ENCODE results near the gene PLXNA3. TPM values are rescaled to one million over a fixed set of nuclear protein-coding genes. Genes with fewer than 3 reads are reported as not detected.

The PLXNA3 gene
- total and polyA plus RNA-seq, 10 of the 15 experiments (the other 5 are each of a cell fraction or from before 2014, with no cell fraction given), result 0.26 to 26.8 (median 3.4) TPM

DNA sequence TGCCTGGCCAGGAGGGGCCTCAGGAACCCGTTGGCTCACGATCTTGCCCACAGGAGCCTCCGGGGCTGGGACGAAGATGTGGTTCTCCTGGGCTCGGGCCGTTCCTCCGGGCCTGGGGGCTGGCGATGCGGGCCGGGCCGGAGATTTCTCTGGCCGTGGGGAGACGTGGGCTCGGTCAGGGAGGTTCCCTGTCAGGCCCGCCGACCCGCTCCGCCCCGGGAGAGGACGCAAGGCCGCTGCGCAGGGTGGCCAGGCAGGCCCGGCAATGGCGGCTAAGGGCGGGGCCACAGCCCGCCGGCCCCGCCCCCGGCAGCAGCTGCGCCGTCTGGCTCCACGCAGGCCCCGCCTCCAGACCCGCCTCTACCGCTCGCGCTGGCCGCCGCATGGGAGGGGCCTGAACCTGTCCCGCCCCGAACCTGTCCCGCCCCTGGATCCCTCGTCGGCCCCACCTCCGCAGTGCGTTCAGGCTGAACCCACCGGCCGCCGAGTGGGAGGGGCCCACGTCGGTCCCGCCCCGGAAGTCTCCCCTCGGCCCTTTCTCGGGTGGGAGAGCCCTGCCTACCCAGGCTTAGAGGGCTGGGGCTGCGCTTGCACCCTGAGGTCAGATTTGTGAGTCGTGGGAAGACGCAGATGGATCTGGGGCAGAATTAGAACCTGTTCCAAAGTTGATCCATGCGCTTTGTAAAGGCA lies 58.0 kb downstream of the PLXNA3 start, which contains the start of gene FAM3A:
FAM3A (minus strand) TSS at position 267 of the 690 bp plus-strand sequence. CDS start 460 bp downstream, outside the sequence.
- no peaks in the 10 kb centered on the region for H3K36me3 ChIP-seq (ENCODE audit: control insufficient read depth in 2 of 2, insufficient read depth in 2 of 2, low read length in 1 of 2)
- H3K9ac ChIP-seq (ENCODE audit: control insufficient read depth, insufficient read depth, low read length), result peak within 1 kb of the TSS; percentile 83
- FAIRE-seq (peak; percentile 18), DNase-seq (ENCODE audit: low read depth, low spot score) (peak; percentile 52), ATAC-seq (peak; percentile 96)
- peak within 1 kb of the TSS; percentile 79 for H3K4me2 ChIP-seq (ENCODE audit: control insufficient read depth, insufficient read depth)
- H3K79me2 ChIP-seq (ENCODE audit: control insufficient read depth, insufficient read depth, low read length), result no peaks in the 10 kb centered on the region; the same call in none of the 2 replicates
- no peaks in the 10 kb centered on the region for H3K27me3 ChIP-seq (replicated peaks in 1 of 2; ENCODE audit: control insufficient read depth in 2 of 2, insufficient read depth in 2 of 2, low read length in 1 of 2)
- peak within 1 kb of the TSS; percentile 72 for H3K27ac ChIP-seq (ENCODE audit: control insufficient read depth, insufficient read depth)
- H3K4me1 ChIP-seq (ENCODE audit: control insufficient read depth, insufficient read depth, low read length), result no peaks in the 10 kb centered on the region
- ChIA-PET CTCF (interaction anchor here (1.1 to 2.1 kb wide), 2 partner anchors 11 to 19 kb away, joined by 3 to 8 read pairs; no protein-coding TSS in a partner anchor), SMC1A (ENCODE audit: uncharacterized antibody, unreplicated experiment) (interaction anchor here (0.6 to 1.5 kb wide), 3 partner anchors 11 to 26 kb away, joined by 3 to 7 read pairs (median 4); partner anchors contain the start of gene SLC10A3), RAD21 (ENCODE audit: unreplicated experiment) (interaction anchor here (0.7 to 1.4 kb wide), 2 partner anchors 26 to 32 kb away, joined by 4 to 5 read pairs; partner anchors contain the start of gene SLC10A3), POLR2A (interaction anchor here (0.9 to 2.4 kb wide), 6 partner anchors 11 to 119 kb away, joined by 3 to 12 read pairs (median 4); partner anchors contain the start of genes LAGE3, RPL10 and SLC10A3)
- no peaks in the 10 kb centered on the region for H4K20me1 ChIP-seq (ENCODE audit: control insufficient read depth, insufficient read depth)
- H3K4me3 ChIP-seq, result peak within 1 kb of the TSS; percentile 78
- intact Hi-C loops (cut with micrococcal nuclease; ENCODE audit: unreplicated experiment) (loop anchor here (5.0 kb wide), 1 partner anchor 39 kb away; the partner anchor contains the start of gene LAGE3), in situ Hi-C loops (cut with MboI) (no loop called here)
- BruUV-seq (replicated peaks), result no TSS peak
- peak within 1 kb of the TSS; percentile 83 for H2AFZ ChIP-seq (ENCODE audit: control insufficient read depth, low read depth, low read length)
- 39% methylated on average over 39 of the region's 59 CpGs for WGBS (ENCODE audit: insufficient coverage, insufficient replicate concordance, low lambda C conversion rate, missing lambda C conversion rate)
- no peaks in the 10 kb centered on the region; the same call in 2 of the 3 replicates for H3K9me3 ChIP-seq (replicated peaks; ENCODE audit: control insufficient read depth, insufficient read depth, low read length)
- peak; percentile 11; the same call in 1 of the 2 replicates for TF ChIP-seq MXI1 (IDR thresholded peaks at IDR 0.05; ENCODE audit: low read depth, low read length)
- TF ChIP-seq, protein P1, sequence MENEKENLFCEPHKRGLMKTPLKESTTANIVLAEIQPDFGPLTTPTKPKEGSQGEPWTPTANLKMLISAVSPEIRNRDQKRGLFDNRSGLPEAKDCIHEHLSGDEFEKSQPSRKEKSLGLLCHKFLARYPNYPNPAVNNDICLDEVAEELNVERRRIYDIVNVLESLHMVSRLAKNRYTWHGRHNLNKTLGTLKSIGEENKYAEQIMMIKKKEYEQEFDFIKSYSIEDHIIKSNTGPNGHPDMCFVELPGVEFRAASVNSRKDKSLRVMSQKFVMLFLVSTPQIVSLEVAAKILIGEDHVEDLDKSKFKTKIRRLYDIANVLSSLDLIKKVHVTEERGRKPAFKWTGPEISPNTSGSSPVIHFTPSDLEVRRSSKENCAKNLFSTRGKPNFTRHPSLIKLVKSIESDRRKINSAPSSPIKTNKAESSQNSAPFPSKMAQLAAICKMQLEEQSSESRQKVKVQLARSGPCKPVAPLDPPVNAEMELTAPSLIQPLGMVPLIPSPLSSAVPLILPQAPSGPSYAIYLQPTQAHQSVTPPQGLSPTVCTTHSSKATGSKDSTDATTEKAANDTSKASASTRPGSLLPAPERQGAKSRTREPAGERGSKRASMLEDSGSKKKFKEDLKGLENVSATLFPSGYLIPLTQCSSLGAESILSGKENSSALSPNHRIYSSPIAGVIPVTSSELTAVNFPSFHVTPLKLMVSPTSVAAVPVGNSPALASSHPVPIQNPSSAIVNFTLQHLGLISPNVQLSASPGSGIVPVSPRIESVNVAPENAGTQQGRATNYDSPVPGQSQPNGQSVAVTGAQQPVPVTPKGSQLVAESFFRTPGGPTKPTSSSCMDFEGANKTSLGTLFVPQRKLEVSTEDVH (IDR thresholded peaks at IDR 0.05; ENCODE audit: low read depth, partially characterized antibody), result no peak
- TF ChIP-seq, protein P2, sequence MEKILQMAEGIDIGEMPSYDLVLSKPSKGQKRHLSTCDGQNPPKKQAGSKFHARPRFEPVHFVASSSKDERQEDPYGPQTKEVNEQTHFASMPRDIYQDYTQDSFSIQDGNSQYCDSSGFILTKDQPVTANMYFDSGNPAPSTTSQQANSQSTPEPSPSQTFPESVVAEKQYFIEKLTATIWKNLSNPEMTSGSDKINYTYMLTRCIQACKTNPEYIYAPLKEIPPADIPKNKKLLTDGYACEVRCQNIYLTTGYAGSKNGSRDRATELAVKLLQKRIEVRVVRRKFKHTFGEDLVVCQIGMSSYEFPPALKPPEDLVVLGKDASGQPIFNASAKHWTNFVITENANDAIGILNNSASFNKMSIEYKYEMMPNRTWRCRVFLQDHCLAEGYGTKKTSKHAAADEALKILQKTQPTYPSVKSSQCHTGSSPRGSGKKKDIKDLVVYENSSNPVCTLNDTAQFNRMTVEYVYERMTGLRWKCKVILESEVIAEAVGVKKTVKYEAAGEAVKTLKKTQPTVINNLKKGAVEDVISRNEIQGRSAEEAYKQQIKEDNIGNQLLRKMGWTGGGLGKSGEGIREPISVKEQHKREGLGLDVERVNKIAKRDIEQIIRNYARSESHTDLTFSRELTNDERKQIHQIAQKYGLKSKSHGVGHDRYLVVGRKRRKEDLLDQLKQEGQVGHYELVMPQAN (conservative IDR thresholded peaks at IDR 0.05), result peak; percentile 50; the same call in 1 of the 2 replicates
- TF ChIP-seq BACH1 (IDR thresholded peaks at IDR 0.05; ENCODE audit: borderline replicate concordance), result peak; percentile 44
- peak; percentile 49; the same call in 1 of the 2 replicates for TF ChIP-seq POLR2AphosphoS5 (IDR thresholded peaks at IDR 0.05; ENCODE audit: low read length)
- no peak for TF ChIP-seq HCFC1 (IDR thresholded peaks at IDR 0.05; ENCODE audit: low read length)
- TF ChIP-seq, protein P3, sequence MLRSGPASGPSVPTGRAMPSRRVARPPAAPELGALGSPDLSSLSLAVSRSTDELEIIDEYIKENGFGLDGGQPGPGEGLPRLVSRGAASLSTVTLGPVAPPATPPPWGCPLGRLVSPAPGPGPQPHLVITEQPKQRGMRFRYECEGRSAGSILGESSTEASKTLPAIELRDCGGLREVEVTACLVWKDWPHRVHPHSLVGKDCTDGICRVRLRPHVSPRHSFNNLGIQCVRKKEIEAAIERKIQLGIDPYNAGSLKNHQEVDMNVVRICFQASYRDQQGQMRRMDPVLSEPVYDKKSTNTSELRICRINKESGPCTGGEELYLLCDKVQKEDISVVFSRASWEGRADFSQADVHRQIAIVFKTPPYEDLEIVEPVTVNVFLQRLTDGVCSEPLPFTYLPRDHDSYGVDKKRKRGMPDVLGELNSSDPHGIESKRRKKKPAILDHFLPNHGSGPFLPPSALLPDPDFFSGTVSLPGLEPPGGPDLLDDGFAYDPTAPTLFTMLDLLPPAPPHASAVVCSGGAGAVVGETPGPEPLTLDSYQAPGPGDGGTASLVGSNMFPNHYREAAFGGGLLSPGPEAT (IDR thresholded peaks at IDR 0.05; ENCODE audit: low read depth), result no peak
- peak; percentile 94 for TF ChIP-seq YY1 (IDR thresholded peaks at IDR 0.05; ENCODE audit: low read depth, low read length)
- no peak for TF ChIP-seq BMI1 (IDR thresholded peaks at IDR 0.05; ENCODE audit: borderline replicate concordance)
- 0 out of 2 replicates have a peak, but pooled peaks have one; percentile 60 for TF ChIP-seq POLR2AphosphoS2 (IDR thresholded peaks at IDR 0.05; ENCODE audit: low read depth, low read length)
- peak in 1 of 2 experiments; percentile 29; a peak in 1 of 3 replicates for TF ChIP-seq EGR1 (IDR thresholded peaks at IDR 0.05; ENCODE audit: borderline replicate concordance in 1 of 2, low read depth in 2 of 2, low read length in 2 of 2)
- TF ChIP-seq IKZF1 (conservative IDR thresholded peaks at IDR 0.05), result 0 out of 2 replicates have a peak, but pooled peaks have one; percentile 55
- 0 out of 2 replicates have a peak, but pooled peaks have one; percentile 11 for TF ChIP-seq TCF12 (IDR thresholded peaks at IDR 0.05; ENCODE audit: low read depth, low read length)
- 0 out of 2 replicates have a peak, but pooled peaks have one; percentile 12 for TF ChIP-seq ZNF24 (IDR thresholded peaks at IDR 0.05)
- 0 out of 2 replicates have a peak, but pooled peaks have one; percentile 5 for TF ChIP-seq RUNX3 (IDR thresholded peaks at IDR 0.05; ENCODE audit: low read length)
